ENCODE results near the gene PHF21A. TPM values are rescaled to one million over a fixed set of nuclear protein-coding genes. Genes with fewer than 3 reads are reported as not detected.

PHF21A gene
- total and polyA plus RNA-seq, 7 experiments from 2014 or later, result 7.2 to 88.5 (median 54.5) TPM

DNA sequence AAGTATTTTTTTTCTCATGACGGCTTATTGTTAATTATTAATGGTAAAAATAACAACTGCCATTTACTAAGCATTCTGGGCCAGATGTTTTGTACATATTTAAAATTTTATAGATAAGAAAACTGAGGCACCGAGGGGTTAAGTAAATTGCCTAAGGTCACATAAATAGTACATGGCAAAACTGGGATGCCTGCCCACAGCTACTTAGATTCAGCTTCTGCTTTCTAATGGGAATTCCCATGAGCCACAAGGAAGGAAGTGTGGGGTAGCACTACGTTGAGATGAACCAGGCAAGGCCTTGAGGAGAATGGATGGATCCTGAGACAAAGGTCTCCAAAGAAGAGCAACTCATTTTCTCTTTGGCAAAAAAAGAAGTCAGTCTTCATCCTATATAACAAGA, 11.9 kb upstream of the PHF21A start:
- H3K36me3 Mint-ChIP-seq, result no peaks in the 10 kb centered on the region
- intact Hi-C loops (cut with micrococcal nuclease), result no loop called here
- CTCF ChIA-PET, result no interaction called here

GRCh38 chr11:46130286-46130940, 9.2 kb upstream of the PHF21A start:
- H3K4me1 ChIP-seq (ENCODE audit: control insufficient read depth in 2 of 2, insufficient read depth in 2 of 2, low read length in 2 of 2), result peaks cover 0 to 13% of the 10 kb centered on the region in 2 donors
- intact Hi-C loops (cut with micrococcal nuclease), result no loop called here
- no peak overlapping the region for H3K4me3 Mint-ChIP-seq
- peaks cover 0 to 14% (median 0%) of the 10 kb centered on the region in 5 donors for H3K27me3 Mint-ChIP-seq
- no peaks in the 10 kb centered on the region for H3K27me3 ChIP-seq (ENCODE audit: control insufficient read depth in 2 of 2, insufficient read depth in 2 of 2, low read length in 2 of 2)
- no peak for DNase-seq
- no peak overlapping the region for H3K27ac Mint-ChIP-seq
- H3K4me1 Mint-ChIP-seq, result peaks cover 8 to 16% (median 13%) of the 10 kb centered on the region in 7 donors
- H3K4me3 ChIP-seq (ENCODE audit: low read length), result no peak overlapping the region
- ChIA-PET CTCF (interaction anchor here (0.5 to 1.2 kb wide), 3 partner anchors 13 to 757 kb away, joined by 3 to 7 read pairs (median 5); no protein-coding TSS in a partner anchor), POLR2A (no interaction called here)
- H3K27ac ChIP-seq (ENCODE audit: low read depth, low read length), result no peak overlapping the region
- no peaks in the 10 kb centered on the region for H3K9me3 Mint-ChIP-seq
- no peaks in the 10 kb centered on the region for H3K36me3 Mint-ChIP-seq
- no peak for ATAC-seq
- no peaks in the 10 kb centered on the region for H3K36me3 ChIP-seq (ENCODE audit: control insufficient read depth in 2 of 3, insufficient read depth in 3 of 3, low read length in 3 of 3)
- no peaks in the 10 kb centered on the region for H3K9me3 ChIP-seq (ENCODE audit: control insufficient read depth in 2 of 3, low read length in 3 of 3)

More for the DNA sequence above, 11.9 kb upstream of the PHF21A start:
- Histone ChIP-seq H3K4me3 (ENCODE audit: low read length) (no peak overlapping the region), H3K27ac (ENCODE audit: low read depth, low read length) (no peak overlapping the region), H3K27me3 (ENCODE audit: control insufficient read depth in 2 of 2, insufficient read depth in 2 of 2, low read length in 2 of 2) (no peaks in the 10 kb centered on the region), H3K4me1 (ENCODE audit: control insufficient read depth in 2 of 2, insufficient read depth in 2 of 2, low read length in 2 of 2) (no peaks in the 10 kb centered on the region), H3K36me3 (ENCODE audit: control insufficient read depth in 2 of 3, insufficient read depth in 3 of 3, low read length in 3 of 3) (no peaks in the 10 kb centered on the region), H3K9me3 (ENCODE audit: control insufficient read depth in 2 of 3, low read length in 3 of 3) (no peaks in the 10 kb centered on the region)
- no peak for ATAC-seq
- Mint-ChIP-seq H3K9me3 (no peaks in the 10 kb centered on the region), H3K4me3 (no peak overlapping the region), H3K27ac (no peak overlapping the region), H3K27me3 (peaks cover 0 to 25% (median 0%) of the 10 kb centered on the region in 5 donors), H3K4me1 (no peaks in the 10 kb centered on the region)
- DNase-seq, result no peak
- POLR2A ChIA-PET, result interaction anchor here (0.6 kb wide), 1 partner anchor 210 kb away, joined by 5 read pairs; no protein-coding TSS in a partner anchor

- Histone ChIP-seq H3K27me3 (ENCODE audit: control insufficient read depth in 2 of 2, insufficient read depth in 2 of 2, low read length in 2 of 2) (no peaks in the 10 kb centered on the region), H3K9me3 (ENCODE audit: control insufficient read depth in 2 of 3, low read length in 3 of 3) (no peaks in the 10 kb centered on the region), H3K27ac (ENCODE audit: low read depth, low read length) (no peak overlapping the region), H3K4me1 (ENCODE audit: control insufficient read depth in 2 of 2, insufficient read depth in 2 of 2, low read length in 2 of 2) (peaks cover 0 to 13% of the 10 kb centered on the region in 2 donors), H3K36me3 (ENCODE audit: control insufficient read depth in 2 of 3, insufficient read depth in 3 of 3, low read length in 3 of 3) (no peaks in the 10 kb centered on the region), H3K4me3 (ENCODE audit: low read length) (no peak overlapping the region)
- DNase-seq (no peak), ATAC-seq (no peak)
- H3K4me1 Mint-ChIP-seq, result peaks cover 8 to 16% (median 13%) of the 10 kb centered on the region in 7 donors
- ChIA-PET POLR2A (no interaction called here), CTCF (interaction anchor here (0.7 to 1.2 kb wide), 2 partner anchors 111 to 181 kb away, joined by 3 to 7 read pairs; no protein-coding TSS in a partner anchor)
- peaks cover 0 to 5% (median 0%) of the 10 kb centered on the region in 5 donors for H3K27me3 Mint-ChIP-seq
- H3K4me3 Mint-ChIP-seq, result no peak overlapping the region
- intact Hi-C loops (cut with micrococcal nuclease), result loop anchor here (10.0 kb wide), 3 partner anchors 176 to 1046 kb away; partner anchors contain the start of genes ARFGAP2 (in 1 of the 2) and SLC35C1 (in 1 of the 2)
- H3K9me3 Mint-ChIP-seq, result no peaks in the 10 kb centered on the region
- H3K27ac Mint-ChIP-seq, result no peak overlapping the region
- H3K36me3 Mint-ChIP-seq, result no peaks in the 10 kb centered on the region
These were observed 7.9 kb upstream of the PHF21A start for GRCh38 chr11:46129133-46129532.

DNA sequence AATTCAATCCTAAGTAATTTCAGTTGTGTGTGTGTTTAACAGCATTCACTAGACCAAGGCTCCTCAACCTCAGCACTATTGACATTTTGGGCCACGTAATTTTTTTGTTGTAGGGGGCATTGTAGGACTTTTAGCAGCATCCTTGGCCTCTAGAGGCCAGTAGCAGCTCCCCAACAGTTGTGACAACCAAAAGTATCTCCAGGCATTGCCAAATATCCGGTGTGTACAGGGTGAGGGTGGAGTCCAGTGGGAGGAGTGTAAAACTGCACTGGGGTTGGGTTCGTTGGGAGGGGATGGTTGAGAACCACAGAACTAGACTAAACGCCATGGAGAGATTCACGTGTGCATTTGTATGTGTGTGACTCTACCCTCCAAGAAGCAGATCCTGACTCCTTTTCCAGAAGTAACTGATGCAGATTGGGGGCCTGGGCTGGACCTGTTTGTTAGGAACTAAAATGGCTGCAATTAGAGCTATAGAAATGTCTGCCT, 5.9 kb upstream of the PHF21A start:
- Mint-ChIP-seq H3K4me1 (peaks cover 8 to 19% (median 17%) of the 10 kb centered on the region in 7 donors), H3K27ac (peak overlapping the region in 7 of 9 donors; percentile 4 to 78 (median 60)), H3K9me3 (no peaks in the 10 kb centered on the region), H3K4me3 (peak overlapping the region in 6 of 10 donors; percentile 7 to 67 (median 40)), H3K36me3 (no peaks in the 10 kb centered on the region), H3K27me3 (peaks cover 0 to 3% (median 0%) of the 10 kb centered on the region in 5 donors)
- no peak overlapping the region for H3K27ac ChIP-seq (ENCODE audit: low read depth, low read length)
- CTCF ChIA-PET, result interaction anchor here (0.7 kb wide), 1 partner anchor 11 kb away, joined by 3 read pairs; no protein-coding TSS in a partner anchor
- DNase-seq, result peak in 8 of 9 donors; percentile 45 to 70 (median 59)
- H3K4me1 ChIP-seq (ENCODE audit: control insufficient read depth in 2 of 2, insufficient read depth in 2 of 2, low read length in 2 of 2), result peaks cover 4 to 13% of the 10 kb centered on the region in 2 donors
- ATAC-seq, result peak; percentile 100
- POLR2A ChIA-PET, result interaction anchor here (0.6 kb wide), 1 partner anchor 200 kb away, joined by 5 read pairs; no protein-coding TSS in a partner anchor
- intact Hi-C loops (cut with micrococcal nuclease), result loop anchor here (1.0 to 10.0 kb wide), 5 partner anchors 178 to 1048 kb away; partner anchors contain the start of genes ARFGAP2 (in 1 of the 2), DGKZ (in 1 of the 2) and SLC35C1 (in 1 of the 2)
- no peaks in the 10 kb centered on the region for H3K27me3 ChIP-seq (ENCODE audit: control insufficient read depth in 2 of 2, insufficient read depth in 2 of 2, low read length in 2 of 2)
- H3K9me3 ChIP-seq (ENCODE audit: control insufficient read depth in 2 of 3, low read length in 3 of 3), result no peaks in the 10 kb centered on the region
- H3K36me3 ChIP-seq (ENCODE audit: control insufficient read depth in 2 of 3, insufficient read depth in 3 of 3, low read length in 3 of 3), result no peaks in the 10 kb centered on the region
- no peak overlapping the region for H3K4me3 ChIP-seq (ENCODE audit: low read length)

GRCh38 chr11:46125284-46125683, 4.0 kb upstream of the PHF21A start:
- ChIA-PET POLR2A (interaction anchor here (0.7 kb wide), 2 partner anchors 8 to 211 kb away, joined by 3 to 4 read pairs; no protein-coding TSS in a partner anchor), CTCF (no interaction called here)
- Histone ChIP-seq H3K4me1 (ENCODE audit: control insufficient read depth in 2 of 2, insufficient read depth in 2 of 2, low read length in 2 of 2) (peaks cover 5 to 13% of the 10 kb centered on the region in 2 donors), H3K4me3 (ENCODE audit: low read length) (no peak overlapping the region), H3K9me3 (ENCODE audit: control insufficient read depth in 2 of 3, low read length in 3 of 3) (no peaks in the 10 kb centered on the region), H3K27me3 (ENCODE audit: control insufficient read depth in 2 of 2, insufficient read depth in 2 of 2, low read length in 2 of 2) (no peaks in the 10 kb centered on the region), H3K36me3 (ENCODE audit: control insufficient read depth in 2 of 3, insufficient read depth in 3 of 3, low read length in 3 of 3) (no peaks in the 10 kb centered on the region), H3K27ac (ENCODE audit: low read depth, low read length) (no peak overlapping the region)
- H3K27ac Mint-ChIP-seq, result no peak overlapping the region
- H3K27me3 Mint-ChIP-seq, result no peaks in the 10 kb centered on the region
- intact Hi-C loops (cut with micrococcal nuclease), result loop anchor here (10.0 kb wide), 3 partner anchors 180 to 1050 kb away; partner anchors contain the start of genes ARFGAP2 (in 1 of the 2) and SLC35C1 (in 1 of the 2)
- no peak for DNase-seq
- peaks cover 8 to 23% (median 17%) of the 10 kb centered on the region in 7 donors for H3K4me1 Mint-ChIP-seq
- no peaks in the 10 kb centered on the region for H3K36me3 Mint-ChIP-seq
- peaks cover 0 to 3% (median 0%) of the 10 kb centered on the region in 11 donors for H3K9me3 Mint-ChIP-seq
- H3K4me3 Mint-ChIP-seq, result no peak overlapping the region
- no peak for ATAC-seq

DNA sequence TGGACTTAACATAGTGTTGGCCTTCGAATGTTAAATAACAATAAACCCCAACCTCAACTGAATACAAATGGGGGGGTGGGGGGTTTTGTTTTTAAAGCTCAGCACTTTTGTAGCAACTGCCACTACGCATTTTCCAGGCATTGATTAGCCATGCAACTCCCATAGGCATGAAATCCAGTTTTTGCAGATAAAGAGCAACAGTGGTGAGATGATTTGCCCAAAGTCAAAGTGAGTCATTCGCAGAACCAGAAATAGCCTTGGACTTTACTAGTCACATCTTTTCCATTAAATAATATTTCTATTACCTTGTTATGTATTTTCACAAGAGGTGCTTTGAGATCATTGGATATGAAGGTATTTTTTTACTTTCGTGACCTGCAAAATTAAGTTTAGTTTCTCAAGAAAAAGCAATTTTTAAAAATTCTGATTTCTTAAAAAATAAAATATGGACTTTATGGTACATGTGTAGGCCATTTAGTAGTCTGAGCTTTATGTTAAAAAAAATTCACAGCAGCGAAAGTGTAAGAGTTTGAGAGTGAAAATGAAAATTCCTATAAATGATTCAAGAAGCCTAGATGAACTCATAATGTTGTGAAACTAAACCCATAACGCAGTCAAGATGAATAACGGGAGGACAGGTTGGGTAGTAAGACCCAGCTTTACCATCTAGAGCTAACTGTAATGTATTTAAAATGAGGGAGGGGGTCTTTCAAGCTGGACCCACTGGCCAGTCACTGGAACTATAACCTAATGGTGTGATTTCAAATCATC, 1.9 kb upstream of the PHF21A start:
- no peak overlapping the region for H3K27ac ChIP-seq (ENCODE audit: low read depth, low read length)
- Mint-ChIP-seq H3K27me3 (no peaks in the 10 kb centered on the region), H3K9me3 (peaks cover 0 to 9% (median 0%) of the 10 kb centered on the region in 11 donors), H3K36me3 (peaks cover 0 to 4% (median 0%) of the 10 kb centered on the region in 5 donors), H3K4me3 (peak overlapping the region in 7 of 10 donors; percentile 35 to 95 (median 55)), H3K4me1 (peaks cover 22 to 37% (median 32%) of the 10 kb centered on the region in 7 donors), H3K27ac (peak overlapping the region in 1 of 9 donors; percentile 98)
- H3K36me3 ChIP-seq (ENCODE audit: control insufficient read depth in 2 of 3, insufficient read depth in 3 of 3, low read length in 3 of 3), result no peaks in the 10 kb centered on the region
- no peak for DNase-seq
- no peak overlapping the region for H3K4me3 ChIP-seq (ENCODE audit: low read length)
- H3K4me1 ChIP-seq (ENCODE audit: control insufficient read depth in 2 of 2, insufficient read depth in 2 of 2, low read length in 2 of 2), result peaks cover 16 to 19% of the 10 kb centered on the region in 2 donors
- POLR2A ChIA-PET, result interaction anchor here (0.7 to 1.8 kb wide), 3 partner anchors 9 to 276 kb away, joined by 3 to 5 read pairs (median 4); no protein-coding TSS in a partner anchor
- ATAC-seq, result no peak
- no peaks in the 10 kb centered on the region for H3K9me3 ChIP-seq (ENCODE audit: control insufficient read depth in 2 of 3, low read length in 3 of 3)
- CTCF ChIA-PET, result no interaction called here
- intact Hi-C loops (cut with micrococcal nuclease), result loop anchor here (5.0 to 10.0 kb wide), 7 partner anchors 182 to 1644 kb away; partner anchors contain the start of genes AMBRA1 (in 1 of the 2), ARFGAP2 (in 1 of the 2), ARHGAP1 (in 1 of the 2) and DGKZ (in 1 of the 2)
- H3K27me3 ChIP-seq (ENCODE audit: control insufficient read depth in 2 of 2, insufficient read depth in 2 of 2, low read length in 2 of 2), result no peaks in the 10 kb centered on the region
